Measurements from ENCODE around the gene IL17RC. TPM values are rescaled to one million over a fixed set of nuclear protein-coding genes. Genes with fewer than 3 reads are reported as not detected.
A peak's percentile ranks its signal among the peaks of the same experiment; 100 is the strongest.

IL17RC gene
- total and polyA plus RNA-seq, 2 of the 4 experiments (the other 2 are of a cell fraction), result 20.8 to 28.3 TPM

DNA sequence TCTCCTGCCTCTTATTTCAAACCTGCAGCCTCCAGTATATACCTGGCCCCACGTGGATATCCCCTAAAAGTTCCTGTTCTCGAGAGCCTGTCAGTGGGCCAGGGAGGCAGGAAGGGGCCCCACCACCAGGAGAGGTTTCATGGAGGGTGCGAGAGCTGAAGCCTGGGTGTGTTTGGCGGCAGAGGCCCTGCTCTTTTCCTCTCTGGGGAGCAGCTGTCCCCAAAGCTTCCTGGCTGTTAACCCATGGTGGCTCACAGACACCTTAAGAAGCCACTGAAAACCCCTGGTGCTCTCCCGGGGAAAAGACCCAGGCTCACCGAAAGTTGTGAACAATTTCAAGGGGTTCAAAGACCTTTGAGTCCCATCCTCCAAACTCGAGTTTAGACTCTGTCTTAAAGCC lies 34.2 kb downstream of the IL17RC start:
- Histone ChIP-seq H2AFZ (replicated peaks; ENCODE audit: low read length, poor library complexity) (no peak overlapping the region), H4K20me1 (ENCODE audit: insufficient read depth, low read length) (no peaks in the 10 kb centered on the region; the same call in 1 of the 2 replicates), H4K5ac (ENCODE audit: low read depth, low read length) (no peak overlapping the region), H2AK9ac (replicated peaks; ENCODE audit: low read depth, low read length, poor library complexity) (no peak overlapping the region), H3K4ac (ENCODE audit: low read depth, low read length) (no peak overlapping the region), H3K9ac (ENCODE audit: low read depth, low read length) (no peak overlapping the region), H4K8ac (ENCODE audit: low read depth in 2 of 2, low read length in 2 of 2) (peak overlapping the region in 1 of 2 experiments; percentile 49; a peak in 1 of 4 replicates), H2BK20ac (ENCODE audit: low read depth, low read length) (no peak overlapping the region), H3K18ac (ENCODE audit: low read depth, low read length) (no peak overlapping the region), H3K27ac (ENCODE audit: insufficient read depth, low read length) (no peak overlapping the region), H3K9me1 (ENCODE audit: insufficient read depth, low read length) (peaks cover 6% of the 10 kb centered on the region), H3K4me3 (ENCODE audit: insufficient read depth, low read depth, low read length) (no peak overlapping the region), H3K9me3 (ENCODE audit: control insufficient read depth, insufficient read depth, low read length) (no peaks in the 10 kb centered on the region), H3K79me1 (ENCODE audit: low read depth in 1 of 2, low read length in 2 of 2) (no peaks in the 10 kb centered on the region), H2AK5ac (ENCODE audit: low read depth, low read length) (no peak overlapping the region), H4K91ac (ENCODE audit: insufficient read depth, low read depth, low read length) (no peak overlapping the region), H3K27me3 (ENCODE audit: control insufficient read depth, insufficient read depth, low read length) (no peaks in the 10 kb centered on the region), H2BK15ac (ENCODE audit: low read depth, low read length) (no peak overlapping the region), H2BK5ac (ENCODE audit: low read depth, low read length, poor library complexity, severe bottlenecking) (no peak overlapping the region), H3K36me3 (ENCODE audit: control insufficient read depth, insufficient read depth, low read length) (no peaks in the 10 kb centered on the region; the same call in 1 of the 2 replicates), H3K4me1 (ENCODE audit: control insufficient read depth, insufficient read depth, low read length) (peaks cover 13% of the 10 kb centered on the region), H2BK120ac (ENCODE audit: low read depth, low read length) (no peak overlapping the region), H3K56ac (ENCODE audit: extremely low read depth, insufficient read depth, low read length) (no peak overlapping the region), H3K14ac (replicated peaks; ENCODE audit: low read depth, low read length) (no peak overlapping the region), H3K4me2 (ENCODE audit: low read depth, low read length) (no peak overlapping the region; the same call in 1 of the 2 replicates), H3K23ac (ENCODE audit: low read depth, low read length) (no peak overlapping the region; the same call in 1 of the 2 replicates)
- TF ChIP-seq CEBPB (IDR thresholded peaks at IDR 0.05; ENCODE audit: low read depth, low read length) (no peak), POLR2A (IDR thresholded peaks at IDR 0.05; ENCODE audit: low read depth, low read length) (no peak), MXI1 (IDR thresholded peaks at IDR 0.05; ENCODE audit: borderline replicate concordance, low read depth, low read length) (no peak), CHD1 (IDR thresholded peaks at IDR 0.05; ENCODE audit: low read depth, low read length) (no peak), RFX5 (IDR thresholded peaks at IDR 0.05; ENCODE audit: low read depth, low read length) (no peak), MAZ (IDR thresholded peaks at IDR 0.05; ENCODE audit: borderline replicate concordance, low read depth, low read length) (no peak), BHLHE40 (IDR thresholded peaks at IDR 0.05; ENCODE audit: low read depth, low read length) (no peak), RCOR1 (IDR thresholded peaks at IDR 0.05; ENCODE audit: insufficient replicate concordance, low read length) (no peak), RAD21 (IDR thresholded peaks at IDR 0.05; ENCODE audit: low read length) (no peak), FOS (IDR thresholded peaks at IDR 0.05; ENCODE audit: low read depth, low read length) (no peak)
- TF ChIP-seq, protein P1, sequence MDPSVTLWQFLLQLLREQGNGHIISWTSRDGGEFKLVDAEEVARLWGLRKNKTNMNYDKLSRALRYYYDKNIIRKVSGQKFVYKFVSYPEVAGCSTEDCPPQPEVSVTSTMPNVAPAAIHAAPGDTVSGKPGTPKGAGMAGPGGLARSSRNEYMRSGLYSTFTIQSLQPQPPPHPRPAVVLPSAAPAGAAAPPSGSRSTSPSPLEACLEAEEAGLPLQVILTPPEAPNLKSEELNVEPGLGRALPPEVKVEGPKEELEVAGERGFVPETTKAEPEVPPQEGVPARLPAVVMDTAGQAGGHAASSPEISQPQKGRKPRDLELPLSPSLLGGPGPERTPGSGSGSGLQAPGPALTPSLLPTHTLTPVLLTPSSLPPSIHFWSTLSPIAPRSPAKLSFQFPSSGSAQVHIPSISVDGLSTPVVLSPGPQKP (IDR thresholded peaks at IDR 0.05; ENCODE audit: borderline replicate concordance, low read depth, low read length), result no peak
- TF ChIP-seq, protein P2, sequence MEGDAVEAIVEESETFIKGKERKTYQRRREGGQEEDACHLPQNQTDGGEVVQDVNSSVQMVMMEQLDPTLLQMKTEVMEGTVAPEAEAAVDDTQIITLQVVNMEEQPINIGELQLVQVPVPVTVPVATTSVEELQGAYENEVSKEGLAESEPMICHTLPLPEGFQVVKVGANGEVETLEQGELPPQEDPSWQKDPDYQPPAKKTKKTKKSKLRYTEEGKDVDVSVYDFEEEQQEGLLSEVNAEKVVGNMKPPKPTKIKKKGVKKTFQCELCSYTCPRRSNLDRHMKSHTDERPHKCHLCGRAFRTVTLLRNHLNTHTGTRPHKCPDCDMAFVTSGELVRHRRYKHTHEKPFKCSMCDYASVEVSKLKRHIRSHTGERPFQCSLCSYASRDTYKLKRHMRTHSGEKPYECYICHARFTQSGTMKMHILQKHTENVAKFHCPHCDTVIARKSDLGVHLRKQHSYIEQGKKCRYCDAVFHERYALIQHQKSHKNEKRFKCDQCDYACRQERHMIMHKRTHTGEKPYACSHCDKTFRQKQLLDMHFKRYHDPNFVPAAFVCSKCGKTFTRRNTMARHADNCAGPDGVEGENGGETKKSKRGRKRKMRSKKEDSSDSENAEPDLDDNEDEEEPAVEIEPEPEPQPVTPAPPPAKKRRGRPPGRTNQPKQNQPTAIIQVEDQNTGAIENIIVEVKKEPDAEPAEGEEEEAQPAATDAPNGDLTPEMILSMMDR (conservative IDR thresholded peaks at IDR 0.05; ENCODE audit: low read depth, low read length), result no peak
- TF ChIP-seq, protein P3, sequence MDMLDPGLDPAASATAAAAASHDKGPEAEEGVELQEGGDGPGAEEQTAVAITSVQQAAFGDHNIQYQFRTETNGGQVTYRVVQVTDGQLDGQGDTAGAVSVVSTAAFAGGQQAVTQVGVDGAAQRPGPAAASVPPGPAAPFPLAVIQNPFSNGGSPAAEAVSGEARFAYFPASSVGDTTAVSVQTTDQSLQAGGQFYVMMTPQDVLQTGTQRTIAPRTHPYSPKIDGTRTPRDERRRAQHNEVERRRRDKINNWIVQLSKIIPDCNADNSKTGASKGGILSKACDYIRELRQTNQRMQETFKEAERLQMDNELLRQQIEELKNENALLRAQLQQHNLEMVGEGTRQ (IDR thresholded peaks at IDR 0.05; ENCODE audit: low read depth, low read length), result no peak
- intact Hi-C loops (cut with micrococcal nuclease) (no loop called here), dilution Hi-C loops (cut with HindIII; ENCODE audit: low sequenced_read_pairs, unreplicated experiment) (no loop called here), in situ Hi-C loops (cut with MboI; ENCODE audit: low sequenced_read_pairs) (no loop called here)
- DNase-seq, result no peak
- ChIA-PET CTCF (no interaction called here), POLR2A (ENCODE audit: unreplicated experiment) (no interaction called here)
- no peak for ATAC-seq (ENCODE audit: low read depth)
- WGBS, 2 experiments (ENCODE audit: extremely low coverage in 2 of 2, insufficient read length in 1 of 2), result 60% methylated on average over 1 of the region's 7 CpGs; no CpG with 5 or more reads in 1 of the 2 experiments
- no TSS peak for BruUV-seq (replicated peaks)
